ENCODE data around the gene TMEM88.
"Not testable (repeated sequence)": the region's sequence is repeated elsewhere in the genome, so short reads cannot be mapped to it uniquely, and the experiment has no call there.

The TMEM88 gene, protein sequence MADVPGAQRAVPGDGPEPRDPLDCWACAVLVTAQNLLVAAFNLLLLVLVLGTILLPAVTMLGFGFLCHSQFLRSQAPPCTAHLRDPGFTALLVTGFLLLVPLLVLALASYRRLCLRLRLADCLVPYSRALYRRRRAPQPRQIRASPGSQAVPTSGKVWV

DNA sequence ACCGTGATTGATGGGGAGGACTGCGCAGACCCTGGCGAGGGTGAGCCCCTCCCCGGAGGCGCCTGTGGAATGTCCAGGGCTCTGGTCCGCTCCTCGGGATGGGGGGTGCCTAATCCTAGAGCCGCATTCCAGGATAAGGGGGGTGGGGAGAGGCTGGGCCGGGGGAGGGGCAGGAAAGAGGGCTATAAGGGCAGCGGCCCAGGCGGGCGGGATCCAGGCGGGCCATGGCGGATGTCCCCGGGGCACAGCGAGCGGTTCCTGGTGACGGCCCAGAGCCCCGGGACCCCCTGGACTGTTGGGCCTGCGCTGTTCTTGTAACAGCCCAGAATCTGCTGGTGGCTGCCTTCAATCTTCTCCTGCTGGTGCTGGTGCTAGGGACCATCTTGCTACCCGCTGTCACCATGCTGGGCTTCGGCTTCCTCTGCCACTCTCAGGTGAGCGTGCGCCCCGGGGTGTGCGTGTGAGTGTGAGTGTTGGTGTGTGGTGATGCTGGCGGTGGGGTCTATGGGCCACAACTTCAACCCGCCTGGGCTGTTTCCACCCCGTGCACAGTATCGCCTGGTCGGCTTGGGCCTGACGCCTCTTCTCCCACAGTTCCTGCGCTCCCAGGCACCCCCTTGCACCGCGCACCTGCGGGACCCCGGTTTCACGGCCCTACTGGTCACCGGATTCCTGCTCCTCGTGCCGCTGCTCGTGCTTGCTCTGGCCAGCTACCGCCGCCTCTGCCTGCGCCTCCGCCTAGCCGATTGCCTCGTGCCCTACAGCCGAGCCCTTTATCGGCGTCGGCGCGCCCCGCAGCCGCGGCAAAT is at the start of gene TMEM88:
Gene TMEM88 (plus strand): TSS at position 216 of the 809 bp plus-strand sequence. CDS start 9 bp downstream, at position 225.
- no peak for DNase-seq

DNA sequence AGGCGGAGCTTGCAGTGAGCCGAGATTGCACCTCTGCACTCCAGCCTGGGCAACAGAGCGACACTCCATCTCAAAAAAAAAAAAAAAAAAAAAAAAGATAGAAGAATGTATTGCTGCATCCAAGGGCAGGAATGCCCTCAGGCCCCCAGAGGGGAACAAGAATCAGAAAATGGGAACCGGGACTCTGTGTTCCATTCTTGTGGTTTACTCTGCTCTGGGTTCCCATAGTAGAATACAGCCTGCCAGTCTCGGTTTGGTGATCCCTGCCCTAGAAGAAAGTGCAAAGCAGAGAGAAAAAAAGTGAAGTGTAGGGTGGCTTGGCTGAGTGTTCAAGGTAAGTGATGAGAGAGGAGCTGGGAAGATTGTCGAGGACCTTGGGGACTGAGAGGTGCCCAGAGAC is 48.3 kb upstream of the TMEM88 start:
- no peak for DNase-seq

DNA sequence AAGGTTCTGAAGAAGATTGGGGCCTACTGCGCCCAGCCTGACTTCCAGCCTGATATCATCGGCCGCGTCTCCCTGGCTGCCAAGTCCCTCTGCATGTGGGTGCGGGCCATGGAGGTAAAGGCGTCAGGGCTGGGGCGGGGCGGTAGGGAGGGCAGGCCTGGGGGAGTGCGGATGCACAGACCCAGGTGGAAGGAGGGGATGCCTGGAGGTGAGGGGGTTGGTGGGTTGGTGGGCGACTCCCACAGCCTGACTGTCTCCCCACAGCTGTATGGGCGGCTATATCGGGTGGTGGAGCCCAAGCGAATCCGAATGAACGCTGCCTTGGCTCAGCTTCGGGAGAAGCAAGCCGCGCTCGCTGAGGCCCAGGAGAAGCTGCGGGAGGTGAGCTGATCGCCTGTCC is 47.7 kb upstream of the TMEM88 start:
- DNase-seq = no peak

DNA sequence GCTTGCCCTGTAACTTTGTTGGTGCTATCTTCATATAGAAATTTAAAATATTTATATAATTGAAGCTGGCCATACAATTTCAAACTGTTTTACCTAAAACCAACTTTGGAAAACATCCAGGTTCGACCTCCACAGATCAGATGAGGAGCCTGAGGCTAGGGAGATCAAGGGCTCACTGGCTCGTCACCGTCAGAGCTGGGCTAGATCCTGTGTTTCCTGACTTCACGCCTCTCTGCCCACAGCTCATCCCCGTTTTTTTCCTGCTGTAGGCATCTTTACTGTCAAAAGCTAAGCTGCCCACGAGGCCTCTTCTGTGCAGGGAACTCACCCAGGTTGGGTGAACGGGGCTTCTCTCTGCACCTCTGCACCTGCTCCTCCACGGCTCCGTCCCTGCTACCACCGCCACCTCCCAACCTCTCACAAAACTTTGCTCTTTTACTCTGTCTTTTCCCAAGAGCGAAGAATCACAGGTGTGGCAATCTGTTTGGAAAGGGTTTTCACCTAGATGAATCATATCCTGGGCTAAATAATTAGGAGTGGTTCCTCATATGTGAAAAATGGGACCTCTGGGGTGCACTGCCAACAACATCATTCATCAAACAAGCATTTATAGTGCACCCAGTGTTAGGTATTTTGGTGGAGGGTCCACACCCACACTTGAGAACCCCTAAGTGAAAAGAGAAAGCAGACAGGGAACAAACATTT is 45.6 kb upstream of the TMEM88 start:
- no peak for DNase-seq

DNA sequence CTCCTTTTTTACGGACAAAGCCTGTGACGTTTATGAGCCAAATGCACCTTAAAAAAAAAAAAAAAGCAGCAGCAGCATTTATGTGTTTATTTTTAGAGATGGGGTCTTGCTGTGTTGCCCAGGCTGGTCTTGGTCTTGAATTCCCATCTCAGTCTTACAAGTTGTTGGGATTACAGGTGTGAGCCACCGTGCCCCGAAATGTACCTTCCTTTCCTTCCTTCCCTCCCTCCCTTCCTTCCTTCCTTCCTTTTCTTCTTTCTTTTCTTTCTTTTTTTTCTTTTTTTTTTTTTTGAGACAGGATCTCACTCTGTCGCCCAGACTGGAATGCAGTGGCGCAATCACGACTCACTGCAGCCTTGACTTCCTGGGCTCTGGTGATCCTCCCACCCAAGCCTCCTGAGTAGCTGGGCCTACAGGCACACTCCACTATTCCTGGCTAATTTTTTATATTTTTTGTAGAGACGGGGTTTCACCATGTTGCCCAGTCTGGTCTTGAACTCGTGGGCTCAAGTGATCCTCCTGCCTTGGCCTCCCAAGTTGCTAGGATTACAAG is 45.0 kb upstream of the TMEM88 start:
- not testable (repeated sequence) for DNase-seq

DNA sequence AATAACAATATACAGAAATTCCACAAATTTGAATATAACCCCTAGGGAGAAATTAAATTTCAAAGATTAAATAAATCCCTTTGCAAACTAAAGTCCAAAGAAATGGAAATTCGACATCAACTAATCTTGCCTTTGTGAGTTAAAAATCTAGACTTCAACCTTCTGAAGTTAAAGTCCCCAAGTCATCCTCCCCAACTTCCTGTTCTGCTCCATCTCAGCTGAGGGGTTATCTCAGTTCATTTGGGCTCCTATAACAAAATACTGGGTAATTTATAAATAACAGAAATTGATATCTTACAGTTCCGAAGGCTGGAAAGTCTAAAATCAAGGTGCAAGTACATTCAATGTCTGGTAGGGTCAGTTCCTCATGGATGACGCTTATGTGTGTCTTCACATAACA is 43.6 kb upstream of the TMEM88 start:
- no peak for DNase-seq

DNA sequence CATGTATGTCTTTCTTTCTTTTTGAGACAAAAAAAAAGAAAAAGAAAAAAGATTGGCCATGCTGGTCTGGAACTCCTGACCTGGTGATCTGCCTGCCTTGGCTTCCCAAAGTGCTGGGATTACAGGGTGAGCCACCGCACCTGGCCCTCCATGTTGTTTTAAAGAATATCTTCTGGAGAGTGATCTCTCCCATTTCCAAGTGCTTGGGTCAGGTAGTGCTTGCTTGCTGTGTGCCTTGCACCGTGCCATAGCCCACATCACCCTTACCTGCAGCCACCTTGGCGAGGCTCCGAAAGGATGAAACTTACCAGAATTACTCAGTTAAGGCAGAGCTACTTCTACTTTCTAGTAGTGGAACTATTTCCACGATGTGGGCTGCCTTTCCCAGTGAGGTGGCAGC is 39.9 kb upstream of the TMEM88 start:
- no peak for DNase-seq

DNA sequence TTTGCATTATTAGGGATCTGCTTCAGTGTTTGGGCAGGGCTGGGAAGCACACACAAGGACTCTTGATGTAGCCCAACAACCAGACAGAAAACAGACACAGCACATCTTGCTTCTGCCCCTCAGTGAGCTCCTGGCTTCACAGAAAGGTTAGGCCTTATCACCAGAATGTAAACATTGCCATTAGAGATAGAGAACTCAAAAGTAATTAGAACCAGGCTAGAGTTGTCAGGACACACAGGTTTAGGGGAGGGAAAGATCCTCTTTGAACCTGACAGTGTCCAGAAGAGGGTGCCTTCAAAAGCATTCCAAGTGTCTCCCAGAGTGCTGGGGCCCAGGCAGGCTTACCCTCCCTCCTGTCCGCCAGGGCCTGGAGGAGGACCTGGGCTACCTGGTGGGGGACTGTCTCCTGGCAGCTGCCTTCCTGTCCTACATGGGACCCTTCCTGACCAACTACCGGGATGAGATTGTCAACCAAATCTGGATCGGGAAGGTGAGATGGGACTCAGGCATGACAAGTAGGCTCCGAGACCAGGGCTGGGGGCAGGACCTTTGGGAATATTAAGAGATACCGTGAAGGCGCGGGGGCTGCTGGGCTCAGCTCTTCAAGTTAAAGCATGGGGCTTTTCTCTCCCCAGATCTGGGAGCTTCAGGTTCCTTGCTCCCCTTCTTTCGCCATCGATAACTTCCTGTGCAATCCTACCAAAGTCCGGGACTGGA is 37.8 kb upstream of the TMEM88 start:
- DNase-seq = no peak

DNA sequence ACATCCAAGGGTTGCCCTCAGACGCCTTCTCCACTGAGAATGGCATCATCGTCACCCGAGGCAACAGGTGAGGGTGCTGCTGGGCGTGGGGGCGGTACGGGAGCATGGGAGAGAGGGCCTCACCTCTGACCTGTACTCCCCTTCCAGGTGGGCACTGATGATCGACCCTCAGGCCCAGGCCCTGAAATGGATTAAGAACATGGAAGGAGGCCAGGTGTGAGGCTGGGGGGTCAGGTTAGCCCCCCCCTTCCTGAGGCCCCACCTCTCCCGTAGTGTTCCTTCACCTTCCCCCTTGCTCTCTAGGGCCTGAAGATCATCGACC is 37.3 kb upstream of the TMEM88 start:
- DNase-seq = no peak

DNA sequence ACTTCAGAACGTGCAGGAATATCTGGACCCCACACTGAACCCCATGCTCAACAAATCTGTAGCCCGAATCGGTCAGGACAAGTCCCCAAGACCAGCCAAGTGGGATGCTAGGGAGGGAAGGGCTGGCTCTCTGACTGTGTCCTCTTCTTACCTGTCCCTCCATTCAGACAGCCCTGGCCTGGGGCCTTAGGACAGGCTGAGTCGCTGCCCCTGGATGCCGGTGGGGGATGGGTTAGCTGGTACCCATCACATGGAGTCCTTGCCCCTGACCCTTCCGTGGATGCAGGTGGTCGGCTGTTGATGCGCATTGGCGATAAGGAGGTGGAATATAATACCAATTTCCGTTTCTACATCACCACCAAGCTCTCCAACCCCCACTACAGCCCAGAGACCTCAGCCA is 36.8 kb upstream of the TMEM88 start:
- no peak for DNase-seq

DNA sequence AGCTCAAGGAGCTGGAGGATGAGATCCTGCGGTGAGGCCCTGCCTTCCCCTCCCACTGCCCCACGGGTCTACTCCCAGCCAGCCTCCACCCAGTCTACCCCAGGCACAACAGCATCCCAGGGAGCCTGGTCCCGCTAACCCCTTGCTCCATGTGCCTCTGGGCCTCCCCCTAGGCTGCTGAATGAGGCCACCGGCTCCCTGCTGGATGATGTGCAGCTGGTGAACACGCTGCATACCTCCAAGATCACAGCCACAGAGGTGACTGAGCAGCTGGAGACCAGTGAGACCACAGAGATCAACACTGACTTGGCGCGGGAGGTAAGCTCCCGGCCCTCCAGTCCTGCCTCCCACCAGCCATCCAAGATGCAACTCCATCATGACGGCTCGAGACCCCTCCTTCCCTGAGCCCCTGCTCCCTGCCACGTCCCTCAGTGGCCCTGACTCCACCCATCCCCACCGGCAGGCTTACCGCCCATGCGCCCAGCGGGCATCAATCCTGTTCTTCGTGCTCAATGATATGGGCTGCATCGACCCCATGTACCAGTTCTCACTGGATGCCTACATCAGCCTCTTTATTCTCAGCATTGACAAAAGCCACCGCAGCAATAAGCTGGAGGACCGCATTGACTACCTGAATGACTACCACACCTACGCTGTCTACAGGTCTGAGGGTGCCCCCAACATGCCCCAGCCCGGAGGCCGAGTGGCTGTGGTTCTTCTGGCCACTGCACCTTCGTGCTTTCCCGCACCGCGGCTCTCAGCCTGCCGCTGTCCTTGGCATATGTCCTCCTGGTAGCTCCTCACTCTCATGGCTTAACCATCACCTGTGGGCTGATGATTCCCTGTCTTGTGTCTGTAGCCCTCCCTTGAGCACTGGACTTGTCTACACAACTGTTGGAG is 35.9 kb upstream of the TMEM88 start:
- no peak for DNase-seq

DNA sequence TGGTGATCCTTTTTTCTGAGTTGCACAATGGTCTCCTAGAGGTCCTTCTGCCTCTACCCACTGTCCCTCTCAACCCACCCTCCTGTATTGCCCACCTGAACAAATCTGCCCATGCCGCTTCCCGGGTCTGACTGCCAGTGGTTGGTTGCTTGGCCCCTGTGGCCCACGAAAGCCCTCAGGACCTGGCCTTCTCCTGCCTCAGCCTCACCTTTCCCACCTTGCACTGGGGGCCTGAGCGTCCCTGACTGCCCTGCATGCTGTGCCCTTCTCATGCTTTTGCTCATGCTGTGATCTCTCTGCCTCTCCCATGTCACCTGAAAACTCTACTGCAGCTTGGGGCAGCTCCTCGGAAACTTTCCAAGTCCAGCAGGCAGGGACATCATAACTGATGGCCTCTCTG is 34.6 kb upstream of the TMEM88 start:
- no peak for DNase-seq

DNA sequence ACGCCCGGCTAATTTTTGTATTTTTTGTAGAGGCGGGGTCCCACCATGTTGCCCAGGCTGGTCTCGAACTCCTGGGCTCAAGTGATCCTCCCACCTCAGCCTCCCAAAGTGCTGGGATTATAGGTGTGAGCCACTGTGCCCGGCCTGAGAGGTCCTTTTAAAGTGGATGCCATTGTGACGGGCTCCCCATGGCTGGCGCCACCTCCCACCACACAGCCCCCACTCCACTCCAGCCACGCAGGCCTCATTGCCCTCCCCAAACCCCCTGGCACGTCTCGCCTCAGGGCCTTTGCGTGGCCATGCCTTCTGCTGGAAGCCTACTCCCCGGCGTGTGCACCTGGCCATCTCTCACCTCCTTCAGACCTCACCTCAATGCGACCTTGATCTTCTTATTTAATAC is 32.7 kb upstream of the TMEM88 start:
- no peak for DNase-seq

DNA sequence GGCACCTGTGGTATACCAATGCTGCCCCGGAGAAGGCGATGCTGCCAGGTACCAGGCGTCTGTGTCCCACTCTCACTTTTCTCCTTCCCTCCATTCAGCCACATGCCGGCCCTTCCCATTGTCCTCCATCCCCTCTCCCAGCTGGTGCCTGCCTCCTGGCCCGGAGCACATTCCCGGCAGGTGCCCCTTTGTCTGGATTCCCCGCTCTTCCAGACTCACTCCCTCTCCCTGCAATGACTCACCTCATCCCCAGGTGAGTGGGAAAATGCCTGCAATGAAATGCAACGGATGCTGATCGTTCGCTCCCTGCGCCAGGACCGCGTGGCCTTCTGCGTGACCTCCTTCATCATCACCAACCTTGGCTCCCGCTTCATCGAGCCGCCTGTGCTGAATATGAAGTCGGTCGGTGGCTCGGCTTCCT is 31.3 kb upstream of the TMEM88 start:
- DNase-seq = no peak

DNA sequence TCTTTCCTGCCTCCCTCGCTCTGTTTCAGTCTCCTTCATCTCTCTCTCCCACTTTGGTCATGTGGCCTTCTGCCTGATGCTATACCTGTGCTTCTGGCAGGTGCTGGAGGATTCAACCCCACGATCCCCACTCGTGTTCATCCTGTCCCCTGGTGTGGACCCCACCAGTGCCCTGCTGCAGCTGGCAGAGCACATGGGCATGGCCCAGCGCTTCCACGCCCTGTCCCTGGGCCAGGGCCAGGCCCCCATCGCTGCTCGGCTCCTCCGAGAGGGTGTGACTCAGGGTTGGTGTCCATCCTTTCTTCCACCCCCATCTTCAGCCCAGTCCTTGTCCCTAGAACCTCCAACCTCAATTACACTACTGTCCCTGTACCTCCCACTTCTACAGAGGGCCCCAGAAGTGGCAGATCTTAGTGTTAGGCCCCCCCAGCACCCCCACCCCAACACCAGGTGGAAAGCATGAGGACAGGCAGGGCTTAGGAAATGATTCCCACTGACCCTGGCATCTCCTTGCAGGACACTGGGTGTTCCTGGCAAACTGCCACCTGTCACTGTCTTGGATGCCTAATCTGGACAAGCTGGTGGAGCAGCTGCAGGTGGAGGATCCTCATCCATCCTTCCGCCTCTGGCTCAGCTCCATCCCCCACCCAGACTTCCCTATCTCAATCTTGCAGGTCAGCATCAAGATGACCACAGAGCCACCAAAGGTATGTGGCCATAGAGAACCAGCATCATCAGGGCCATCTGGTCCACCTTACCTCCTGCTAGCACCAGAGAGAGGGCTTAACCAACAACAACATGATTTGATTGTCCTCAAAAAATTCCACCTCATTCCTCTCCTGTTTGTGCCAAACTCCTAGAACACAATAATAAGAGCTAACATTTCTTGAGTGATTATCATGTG is 30.6 kb upstream of the TMEM88 start:
- no peak for DNase-seq

DNA sequence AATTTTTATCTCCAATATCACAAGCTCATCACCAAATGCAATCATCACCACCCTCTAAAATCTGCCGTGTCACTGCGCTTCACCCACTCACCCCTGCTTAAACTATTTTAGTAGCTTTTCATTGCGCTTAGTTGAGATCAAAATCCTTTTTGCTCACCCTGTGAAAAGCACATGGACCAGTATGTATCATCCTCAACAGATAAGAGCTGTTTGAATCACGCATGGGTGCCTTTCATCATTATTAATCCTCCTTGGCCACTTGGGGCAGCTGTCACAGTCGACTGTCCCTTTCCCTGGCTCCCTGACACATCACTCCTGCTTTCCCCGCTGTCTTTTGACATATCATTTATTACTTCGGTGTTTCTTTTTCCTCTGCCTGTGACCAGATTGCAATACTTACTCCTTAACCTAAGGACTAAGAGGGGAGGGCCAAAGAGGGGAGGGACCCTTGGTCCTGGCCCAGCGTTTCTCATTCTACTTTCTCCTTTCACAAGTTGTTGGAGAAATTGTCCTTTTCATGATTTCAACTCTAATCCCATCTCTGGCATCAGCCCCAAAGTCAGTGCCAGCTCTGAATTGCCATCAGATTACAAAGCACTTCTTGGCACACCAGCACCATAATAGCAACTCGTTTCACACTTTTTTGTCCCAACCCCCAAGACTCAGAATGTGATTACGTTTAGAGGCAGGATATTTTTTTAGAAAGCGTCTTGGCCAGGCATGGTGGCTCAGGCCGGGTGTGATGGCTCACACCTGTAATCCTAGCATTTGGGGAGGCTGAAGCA is 29.5 kb upstream of the TMEM88 start:
- DNase-seq = no peak

DNA sequence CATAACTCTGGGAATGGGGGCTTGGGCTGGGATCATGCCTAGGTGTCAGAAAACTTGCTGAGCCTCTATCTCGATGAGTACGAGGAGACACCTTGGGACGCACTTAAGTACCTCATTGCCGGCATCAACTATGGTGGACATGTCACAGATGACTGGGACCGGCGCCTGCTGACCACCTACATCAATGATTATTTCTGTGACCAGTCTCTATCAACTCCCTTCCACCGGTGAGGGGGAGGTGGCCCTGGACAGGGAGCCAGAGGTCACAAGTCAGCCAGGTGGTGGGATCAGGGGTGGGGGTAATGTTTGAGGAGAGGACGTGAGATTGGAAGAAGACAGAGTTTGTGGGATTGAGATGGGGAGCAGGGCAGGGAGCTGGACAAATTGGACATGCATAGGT is 24.2 kb upstream of the TMEM88 start:
- DNase-seq = no peak

DNA sequence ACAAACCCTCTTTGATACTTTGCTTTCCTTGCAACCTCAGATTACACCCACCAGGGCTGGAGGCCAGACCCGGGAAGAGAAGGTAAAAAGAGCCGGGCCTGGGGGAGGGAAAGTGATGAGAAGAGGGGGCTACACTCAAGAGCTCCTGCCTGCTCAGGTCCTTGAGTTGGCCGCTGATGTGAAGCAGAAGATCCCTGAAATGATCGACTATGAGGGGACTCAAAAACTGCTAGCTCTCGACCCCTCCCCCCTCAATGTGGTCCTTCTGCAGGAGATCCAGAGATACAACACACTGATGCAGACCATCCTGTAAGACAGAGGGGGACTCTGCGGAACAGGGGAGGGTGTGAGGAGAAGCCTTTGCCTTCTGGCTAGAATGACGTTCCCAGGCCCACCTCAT is 23.6 kb upstream of the TMEM88 start:
- no peak for DNase-seq

DNA sequence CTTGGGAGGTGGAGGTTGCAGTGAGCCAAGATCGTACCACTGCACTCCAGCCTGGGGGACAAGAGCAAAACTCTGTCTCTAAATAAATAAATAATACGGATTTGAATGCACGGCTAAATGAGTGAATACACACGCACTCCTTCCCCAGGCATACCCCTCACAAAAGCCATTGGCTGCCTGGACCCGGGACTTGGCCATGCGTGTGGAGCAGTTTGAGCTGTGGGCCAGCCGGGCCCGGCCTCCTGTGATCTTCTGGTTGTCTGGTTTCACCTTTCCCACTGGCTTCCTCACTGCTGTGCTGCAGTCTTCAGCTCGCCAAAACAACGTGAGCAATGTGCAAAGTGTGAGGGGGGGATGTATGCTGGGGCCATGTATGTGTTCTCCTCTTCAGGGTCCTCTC is 22.4 kb upstream of the TMEM88 start:
- no peak for DNase-seq
